OCI-LY7 (cell line): ENCODE data around the gene PHF21B. TPM values are rescaled to one million over a fixed set of nuclear protein-coding genes. Genes with fewer than 3 reads are reported as not detected.

ENCODE experiments used
- BruUV-seq: library from RNA; stranded (reverse); fragments of 400-500 nt; replicated peaks from 2 replicates; lab custom pipeline; 2021; lab: Mats Ljungman, UMichigan
- CTCF ChIA-PET: fragments of 300-600 bp; sonication (Branson Sonifier 250); formaldehyde crosslinking; loops from one replicate; lab custom pipeline; 2022; ENCODE audit warnings: antibody characterized with exemption; ENCODE audit not compliant: unreplicated experiment; lab: Charles Lee
- POLR2A ChIA-PET: fragments of 300-600 bp; sonication (Branson Sonifier 250); formaldehyde crosslinking; loops from one replicate; lab custom pipeline; 2022; ENCODE audit warnings: antibody characterized with exemption; lab: Charles Lee
- DNase-seq: peaks from one replicate; pipeline ENCODE4 v3.0.0-alpha.2; 2015; ENCODE audit warnings: low spot score
- H2AFZ ChIP-seq: fragments of 200-600 bp; sonication (generic), shearing (Covaris generic); 2 replicates; pipeline ENCODE4 v1.6.1; 2014; ENCODE audit warnings: mild to moderate bottlenecking, antibody characterized with exemption, low read length, moderate library complexity
- H3K27ac ChIP-seq: fragments of 200-600 bp; sonication (generic); 2 replicates; pipeline ENCODE4 v1.5.1; 2014; ENCODE audit warnings: mixed run types, low read depth, mild to moderate bottlenecking, moderate library complexity, low read length, inconsistent platforms; ENCODE audit not compliant: poor library complexity, severe bottlenecking
- H3K36me3 ChIP-seq: fragments of 200-600 bp; sonication (generic); 2 replicates; pipeline ENCODE4 v1.6.1; 2014; ENCODE audit warnings: mild to moderate bottlenecking, antibody characterized with exemption, low read length, moderate library complexity, mixed read lengths; ENCODE audit not compliant: insufficient read depth
- H3K4me1 ChIP-seq: fragments of 200-600 bp; sonication (generic); 2 replicates; pipeline ENCODE4 v1.5.1; 2014; ENCODE audit warnings: mild to moderate bottlenecking, low read length; ENCODE audit not compliant: insufficient read depth, poor library complexity, severe bottlenecking
- H3K4me2 ChIP-seq: fragments of 200-600 bp; sonication (generic); 2 replicates; pipeline ENCODE4 v1.6.1; 2014; ENCODE audit warnings: mild to moderate bottlenecking, low read length
- H3K4me3 ChIP-seq: fragments of 200-600 bp; sonication (generic); 2 replicates; pipeline ENCODE4 v1.5.1; 2014; ENCODE audit warnings: mild to moderate bottlenecking, low read depth, low read length; ENCODE audit not compliant: poor library complexity, severe bottlenecking
- H3K79me2 ChIP-seq: fragments of 200-600 bp; sonication (generic); 2 replicates; pipeline ENCODE4 v1.6.1; 2016; ENCODE audit warnings: low read depth, mild to moderate bottlenecking, low read length, moderate library complexity, mixed read lengths; ENCODE audit not compliant: insufficient read depth
- H3K9me2 ChIP-seq: fragments of 200-600 bp; sonication (generic); 2 replicates; pipeline ENCODE4 v1.6.1; 2016; ENCODE audit warnings: mild to moderate bottlenecking, low read length, mixed read lengths; ENCODE audit not compliant: insufficient read depth
- H3K9me3 ChIP-seq: fragments of 200-600 bp; sonication (generic); 2 replicates; pipeline ENCODE4 v1.6.1; 2014; ENCODE audit warnings: mild to moderate bottlenecking, mixed run types, low read length, mixed read lengths
- H4K20me1 ChIP-seq: fragments of 200-600 bp; sonication (generic); 2 replicates; pipeline ENCODE4 v1.6.1; 2014; ENCODE audit warnings: mild to moderate bottlenecking, antibody characterized with exemption, low read length, moderate library complexity, mixed read lengths; ENCODE audit not compliant: insufficient read depth
- EZH2phosphoT487 ChIP-seq: fragments of 200-600 bp; sonication (generic); IDR thresholded peaks from 2 replicates; pipeline ENCODE4 v1.6.1; 2018; ENCODE audit warnings: low read depth, borderline replicate concordance, mild to moderate bottlenecking, mixed run types, antibody characterized with exemption, low read length, moderate library complexity, mixed read lengths
- intact Hi-C: fragments of 100-400 bp; cut with micrococcal nuclease; formaldehyde crosslinking; loops from one replicate; pipeline ENCODE4 v1.10.0; 2022; ENCODE audit not compliant: unreplicated experiment
- total RNA-seq, 2 experiments: library from RNA; depleted of rRNA in 1 of 2; stranded (reverse); fragments of >200 nt in 1 of 2; shearing (Covaris generic) in 1 of 2; gene quantifications; 2 replicates each; pipeline ENCODE4 v1.2.3, GENCODE V29; 2014 to 2022
- TF ChIP-seq, protein P1 (sequence below): fragments of 200-600 bp; sonication (generic); conservative IDR thresholded peaks from 2 replicates; pipeline ENCODE4 v1.5.1; 2014; ENCODE audit warnings: mild to moderate bottlenecking, antibody characterized with exemption, low read length, moderate library complexity, mixed read lengths

The PHF21B gene
- total RNA-seq, 2 experiments from 2014 or later, result 9.4 to 12.4 TPM

DNA sequence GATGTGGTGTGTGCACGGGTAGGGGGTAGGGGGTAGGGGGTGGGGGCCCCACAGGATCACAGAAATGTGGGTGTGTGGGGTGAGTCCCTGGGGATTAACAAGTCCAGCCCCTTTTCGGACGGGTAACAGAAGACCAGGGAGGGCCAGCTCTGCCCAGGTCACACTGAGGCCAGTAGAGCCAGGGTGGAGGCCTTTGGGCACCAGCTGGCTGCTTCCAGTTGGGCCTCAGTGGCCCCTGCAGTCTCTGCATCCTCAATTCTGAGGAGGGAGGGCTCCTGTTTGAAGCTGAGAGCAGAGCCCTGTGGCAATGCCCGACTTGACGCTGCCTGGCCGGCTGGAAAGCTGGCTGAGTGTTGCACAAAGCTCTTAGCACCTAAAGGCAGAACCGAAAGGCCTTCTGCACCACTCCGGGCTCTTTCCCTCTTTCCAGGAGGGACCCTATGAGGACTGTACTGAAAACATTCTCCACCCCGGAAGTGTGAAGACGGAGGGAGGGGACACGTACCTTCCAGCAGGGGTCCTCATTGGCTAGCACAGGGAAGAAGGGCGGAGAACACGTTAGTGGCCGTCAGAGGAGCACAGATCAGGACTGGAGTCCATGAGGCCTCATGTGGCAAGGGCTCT is 120.4 kb downstream of the PHF21B start:
- intact Hi-C loops, result no loop called here
- Histone ChIP-seq H3K27ac (no peak overlapping the region), H3K36me3 (no peaks in the 10 kb centered on the region), H3K9me2 (no peaks in the 10 kb centered on the region), H3K9me3 (no peaks in the 10 kb centered on the region), H3K79me2 (no peaks in the 10 kb centered on the region), H2AFZ (no peak overlapping the region), H4K20me1 (no peaks in the 10 kb centered on the region), H3K4me1 (no peaks in the 10 kb centered on the region), H3K4me2 (no peak overlapping the region), H3K4me3 (no peak overlapping the region)
- ChIA-PET POLR2A (no interaction called here), CTCF (no interaction called here)
- TF ChIP-seq, protein P1, sequence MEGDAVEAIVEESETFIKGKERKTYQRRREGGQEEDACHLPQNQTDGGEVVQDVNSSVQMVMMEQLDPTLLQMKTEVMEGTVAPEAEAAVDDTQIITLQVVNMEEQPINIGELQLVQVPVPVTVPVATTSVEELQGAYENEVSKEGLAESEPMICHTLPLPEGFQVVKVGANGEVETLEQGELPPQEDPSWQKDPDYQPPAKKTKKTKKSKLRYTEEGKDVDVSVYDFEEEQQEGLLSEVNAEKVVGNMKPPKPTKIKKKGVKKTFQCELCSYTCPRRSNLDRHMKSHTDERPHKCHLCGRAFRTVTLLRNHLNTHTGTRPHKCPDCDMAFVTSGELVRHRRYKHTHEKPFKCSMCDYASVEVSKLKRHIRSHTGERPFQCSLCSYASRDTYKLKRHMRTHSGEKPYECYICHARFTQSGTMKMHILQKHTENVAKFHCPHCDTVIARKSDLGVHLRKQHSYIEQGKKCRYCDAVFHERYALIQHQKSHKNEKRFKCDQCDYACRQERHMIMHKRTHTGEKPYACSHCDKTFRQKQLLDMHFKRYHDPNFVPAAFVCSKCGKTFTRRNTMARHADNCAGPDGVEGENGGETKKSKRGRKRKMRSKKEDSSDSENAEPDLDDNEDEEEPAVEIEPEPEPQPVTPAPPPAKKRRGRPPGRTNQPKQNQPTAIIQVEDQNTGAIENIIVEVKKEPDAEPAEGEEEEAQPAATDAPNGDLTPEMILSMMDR, result no peak
- no peak for TF ChIP-seq EZH2phosphoT487
- no peak for DNase-seq
- BruUV-seq, result no TSS peak

DNA sequence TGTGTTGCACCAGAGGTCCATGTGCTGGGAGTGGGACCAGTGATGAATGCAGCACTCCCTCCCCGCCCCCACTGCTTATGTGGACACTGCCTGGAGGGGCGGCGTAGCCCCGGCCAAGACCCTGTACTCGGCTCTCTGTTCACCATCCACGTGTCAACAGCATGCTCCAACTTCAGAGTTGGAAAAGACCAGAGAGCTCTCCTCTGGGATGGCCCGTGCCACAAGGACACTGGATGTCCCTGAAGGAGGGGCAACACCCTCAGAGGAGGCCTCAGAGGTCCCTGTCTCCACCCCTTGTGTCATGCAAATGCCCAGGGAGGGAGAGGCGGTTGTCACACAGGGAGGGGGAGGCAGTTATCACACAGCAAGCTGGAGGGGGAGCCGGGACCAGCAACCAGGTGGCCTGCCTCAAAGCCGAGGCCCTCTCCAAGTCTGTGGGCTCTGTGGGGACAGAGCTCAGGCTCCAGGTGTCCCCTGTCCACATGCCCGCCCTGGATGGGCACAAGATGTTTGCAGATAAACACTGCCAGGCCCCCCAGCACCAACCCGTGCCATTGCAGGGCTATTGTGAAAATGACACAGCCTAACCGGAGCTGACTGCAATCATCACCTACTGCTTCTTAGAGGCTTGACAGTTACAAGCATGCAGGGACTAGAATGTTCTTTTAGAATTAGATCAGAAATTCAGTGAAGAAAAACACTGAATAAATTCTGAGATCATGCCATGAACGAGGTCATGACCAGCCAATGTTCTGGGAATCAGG is 121.1 kb downstream of the PHF21B start:
- no peak overlapping the region for H3K27ac ChIP-seq
- no peaks in the 10 kb centered on the region for H3K4me1 ChIP-seq
- no peaks in the 10 kb centered on the region for H3K9me2 ChIP-seq
- no peaks in the 10 kb centered on the region for H3K36me3 ChIP-seq
- no peak overlapping the region for H3K4me3 ChIP-seq
- intact Hi-C loops, result no loop called here
- no peak for TF ChIP-seq EZH2phosphoT487
- TF ChIP-seq, protein P1, result no peak
- no peak overlapping the region for H2AFZ ChIP-seq
- no peaks in the 10 kb centered on the region for H3K9me3 ChIP-seq
- ChIA-PET POLR2A (no interaction called here), CTCF (no interaction called here)
- H3K79me2 ChIP-seq, result no peaks in the 10 kb centered on the region
- H4K20me1 ChIP-seq, result no peaks in the 10 kb centered on the region
- H3K4me2 ChIP-seq, result no peak overlapping the region
- no TSS peak for BruUV-seq
- DNase-seq, result no peak

DNA sequence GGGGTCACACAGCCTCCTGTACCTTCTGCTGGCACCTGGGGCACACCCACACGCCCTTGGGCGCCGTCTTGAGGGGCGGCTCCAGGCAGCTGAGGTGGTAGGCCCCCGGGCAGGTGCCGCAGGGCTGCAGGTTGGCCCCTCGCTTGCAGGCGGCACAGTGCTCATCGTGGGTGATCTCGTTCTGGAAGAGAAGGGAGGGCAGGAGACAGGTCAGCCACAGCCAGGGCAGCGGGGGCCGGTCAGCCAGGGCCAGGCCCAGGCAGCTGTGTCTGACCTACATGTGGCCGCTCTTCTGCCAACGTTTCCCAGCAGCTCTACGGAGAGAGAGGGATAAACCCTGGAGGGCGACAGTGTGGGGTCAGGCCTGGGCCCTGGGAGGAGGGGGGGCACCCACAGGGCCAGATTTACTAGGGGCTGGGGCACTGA is 121.9 kb downstream of the PHF21B start:
- no peak for TF ChIP-seq EZH2phosphoT487
- TF ChIP-seq, protein P1, result no peak
- no peaks in the 10 kb centered on the region for H3K79me2 ChIP-seq
- ChIA-PET POLR2A (no interaction called here), CTCF (no interaction called here)
- no peak overlapping the region for H3K4me3 ChIP-seq
- no peaks in the 10 kb centered on the region for H3K9me3 ChIP-seq
- no peak overlapping the region for H3K27ac ChIP-seq
- no peak overlapping the region for H2AFZ ChIP-seq
- H3K4me1 ChIP-seq, result no peaks in the 10 kb centered on the region
- H4K20me1 ChIP-seq, result no peaks in the 10 kb centered on the region
- no peak for DNase-seq
- no peaks in the 10 kb centered on the region for H3K9me2 ChIP-seq
- no peak overlapping the region for H3K4me2 ChIP-seq
- no TSS peak for BruUV-seq
- intact Hi-C loops, result no loop called here
- H3K36me3 ChIP-seq, result no peaks in the 10 kb centered on the region
